GM23248 (cell line): Measurements from ENCODE around the gene LPCAT2. TPM values are rescaled to one million over a fixed set of nuclear protein-coding genes. Genes with fewer than 3 reads are reported as not detected.

Source experiments
- DNase-seq: peaks from one replicate; pipeline ENCODE4 v3.0.0-alpha.2; 2015
- H2AFZ ChIP-seq: fragments of 200-600 bp; sonication (generic); 2 replicates; pipeline ENCODE4 v1.6.1; 2016; ENCODE audit warnings: antibody characterized with exemption
- H3F3A ChIP-seq: fragments of 200-600 bp; sonication (generic); 2 replicates; pipeline ENCODE4 v1.6.1; 2016; ENCODE audit warnings: mild to moderate bottlenecking, antibody characterized with exemption, mixed run types; ENCODE audit not compliant: insufficient read depth
- H3K27ac ChIP-seq: fragments of 200-600 bp; sonication (generic); 2 replicates; pipeline ENCODE4 v1.5.1; 2016; ENCODE audit warnings: mild to moderate bottlenecking
- H3K27me3 ChIP-seq: fragments of 200-600 bp; sonication (generic); replicated peaks from 2 replicates; pipeline ENCODE4 v1.6.1; 2016; ENCODE audit warnings: mild to moderate bottlenecking; ENCODE audit not compliant: insufficient read depth
- H3K36me3 ChIP-seq: fragments of 200-600 bp; sonication (generic); 2 replicates; pipeline ENCODE4 v1.6.1; 2016; ENCODE audit warnings: low read depth, mild to moderate bottlenecking
- H3K4me1 ChIP-seq: fragments of 200-600 bp; sonication (generic); 2 replicates; pipeline ENCODE4 v1.6.1; 2016; ENCODE audit warnings: mild to moderate bottlenecking; ENCODE audit not compliant: insufficient read depth
- H3K4me2 ChIP-seq: fragments of 200-600 bp; sonication (generic); one replicate; pipeline ENCODE4 v1.6.1; 2016; ENCODE audit warnings: mild to moderate bottlenecking; ENCODE audit not compliant: unreplicated experiment
- H3K4me3 ChIP-seq: fragments of 200-600 bp; sonication (generic); 2 replicates; pipeline ENCODE4 v1.5.1; 2016; ENCODE audit warnings: mild to moderate bottlenecking
- H3K79me2 ChIP-seq: fragments of 200-600 bp; sonication (generic); 2 replicates; pipeline ENCODE4 v1.6.1; 2016; ENCODE audit warnings: mild to moderate bottlenecking; ENCODE audit not compliant: insufficient read depth
- H3K9ac ChIP-seq: fragments of 200-600 bp; sonication (generic); 2 replicates; pipeline ENCODE4 v1.6.1; 2016; ENCODE audit warnings: mild to moderate bottlenecking
- H3K9me2 ChIP-seq: fragments of 200-600 bp; sonication (generic); 2 replicates; pipeline ENCODE4 v1.6.1; 2016; ENCODE audit warnings: mixed run types, mild to moderate bottlenecking, moderate library complexity; ENCODE audit not compliant: insufficient read depth
- H3K9me3 ChIP-seq: fragments of 200-600 bp; sonication (generic); one replicate; pipeline ENCODE4 v1.6.1; 2017; ENCODE audit warnings: low read depth
- H4K20me1 ChIP-seq: fragments of 200-600 bp; sonication (generic); 2 replicates; pipeline ENCODE4 v1.6.0; 2016; ENCODE audit not compliant: insufficient read depth
- EZH2 ChIP-seq: fragments of 200-600 bp; sonication (generic); IDR thresholded peaks from 2 replicates; pipeline ENCODE4 v1.6.1; 2018; ENCODE audit warnings: antibody characterized with exemption, mild to moderate bottlenecking; ENCODE audit not compliant: insufficient read depth, poor library complexity, severe bottlenecking
- EZH2phosphoT487 ChIP-seq: fragments of 200-600 bp; sonication (generic); IDR thresholded peaks from 2 replicates; pipeline ENCODE4 v1.6.1; 2018; ENCODE audit warnings: antibody characterized with exemption, moderate library complexity, mild to moderate bottlenecking, low read depth; ENCODE audit not compliant: insufficient read depth
- WGBS, 2 experiments: methylation state at CpG; one replicate each; pipeline ENCODE4 v1.1.6; 2015 to 2017; ENCODE audit warnings: low lambda C conversion rate in 2 of 2, low coverage in 1 of 2; ENCODE audit errors: missing lambda C conversion rate in 2 of 2; 5-methylcytosine and 5-hydroxymethylcytosine counted together
- in situ Hi-C: fragments of 300-500 bp; cut with MboI; formaldehyde crosslinking; loops from 2 replicates; pipeline ENCODE4 v1.15.0; 2020
- polyA plus RNA-seq: library from polyadenylated mRNA; unstranded; fragments of >200 nt; fragmentation: Nextera tagmentation; extraction: Ambion mirVana; gene quantifications from 2 replicates; pipeline ENCODE4 v1.2.1, GENCODE V29; 2016
- total RNA-seq: library from RNA; depleted of rRNA; stranded (reverse); fragments of >200 nt; shearing (Covaris generic); gene quantifications from 2 replicates; pipeline ENCODE4 v1.2.3, GENCODE V29; 2014

The LPCAT2 gene
- total and polyA plus RNA-seq, 2 experiments from 2014 or later = 11.4 to 12.4 TPM

GRCh38 chr16:55622930-55623561, 114.2 kb downstream of the LPCAT2 start:
- no peak overlapping the region for H3K4me2 ChIP-seq
- H2AFZ ChIP-seq = no peak overlapping the region
- H3F3A ChIP-seq = no peaks in the 10 kb centered on the region
- no peaks in the 10 kb centered on the region for H3K36me3 ChIP-seq
- H3K9me3 ChIP-seq = no peaks in the 10 kb centered on the region
- WGBS, 2 experiments = 61 to 62% methylated on average over 8 of the region's 8 CpGs
- no peaks in the 10 kb centered on the region for H3K4me1 ChIP-seq
- no peaks in the 10 kb centered on the region for H4K20me1 ChIP-seq
- in situ Hi-C loops = no loop called here
- no peaks in the 10 kb centered on the region for H3K9me2 ChIP-seq
- no peak overlapping the region for H3K9ac ChIP-seq
- TF ChIP-seq EZH2 (no peak), EZH2phosphoT487 (no peak)
- no peaks in the 10 kb centered on the region for H3K27me3 ChIP-seq
- H3K27ac ChIP-seq = no peak overlapping the region
- DNase-seq = no peak
- no peaks in the 10 kb centered on the region for H3K79me2 ChIP-seq
- no peak overlapping the region for H3K4me3 ChIP-seq

- Histone ChIP-seq H3F3A (no peaks in the 10 kb centered on the region), H3K4me3 (no peak overlapping the region), H2AFZ (no peak overlapping the region), H3K36me3 (no peaks in the 10 kb centered on the region), H3K27me3 (no peaks in the 10 kb centered on the region), H3K4me2 (no peak overlapping the region), H3K4me1 (no peaks in the 10 kb centered on the region), H3K9me3 (no peaks in the 10 kb centered on the region), H3K9me2 (no peaks in the 10 kb centered on the region), H3K27ac (no peak overlapping the region), H4K20me1 (no peaks in the 10 kb centered on the region), H3K9ac (no peak overlapping the region), H3K79me2 (no peaks in the 10 kb centered on the region)
- TF ChIP-seq EZH2phosphoT487 (no peak), EZH2 (no peak)
- in situ Hi-C loops = no loop called here
- DNase-seq = no peak
- WGBS, 2 experiments = 93 to 96% methylated on average over 2 of the region's 2 CpGs
Measured at GRCh38 chr16:55623640-55624039, 114.8 kb downstream of the LPCAT2 start.

GRCh38 chr16:55624696-55625095, 115.8 kb downstream of the LPCAT2 start:
- H3K9ac ChIP-seq = no peak overlapping the region
- in situ Hi-C loops = no loop called here

GRCh38 chr16:55625843-55626242, 117.0 kb downstream of the LPCAT2 start:
- Histone ChIP-seq H3K4me3 (no peak overlapping the region), H3K79me2 (no peaks in the 10 kb centered on the region), H3K9ac (no peak overlapping the region), H4K20me1 (no peaks in the 10 kb centered on the region), H3K36me3 (no peaks in the 10 kb centered on the region), H3K4me2 (no peak overlapping the region), H3K27me3 (no peaks in the 10 kb centered on the region), H2AFZ (no peak overlapping the region), H3F3A (no peaks in the 10 kb centered on the region), H3K9me3 (no peaks in the 10 kb centered on the region), H3K27ac (no peak overlapping the region), H3K9me2 (no peaks in the 10 kb centered on the region), H3K4me1 (no peaks in the 10 kb centered on the region)
- in situ Hi-C loops = no loop called here
- TF ChIP-seq EZH2 = no peak
- DNase-seq = no peak
- WGBS, 2 experiments = 54 to 62% methylated on average over 3 of the region's 3 CpGs

More at GRCh38 chr16:55624696-55625095, 115.8 kb downstream of the LPCAT2 start:
- TF ChIP-seq EZH2phosphoT487 (no peak), EZH2 (no peak)
- Histone ChIP-seq H3K9me2 (no peaks in the 10 kb centered on the region), H3K9me3 (no peaks in the 10 kb centered on the region), H4K20me1 (no peaks in the 10 kb centered on the region), H3K79me2 (no peaks in the 10 kb centered on the region), H3K4me1 (no peaks in the 10 kb centered on the region), H3F3A (no peaks in the 10 kb centered on the region), H3K27ac (no peak overlapping the region), H3K36me3 (no peaks in the 10 kb centered on the region), H3K4me2 (no peak overlapping the region), H3K4me3 (no peak overlapping the region), H3K27me3 (no peaks in the 10 kb centered on the region), H2AFZ (no peak overlapping the region)
- no peak for DNase-seq
- 53 to 62% methylated on average over 5 of the region's 5 CpGs for WGBS, 2 experiments
